ENCODE results near the gene LYSMD4.

GRCh38 chr15:99716540-99717095 is 16.6 kb downstream of the LYSMD4 start:
- TF ChIP-seq CTCF (IDR thresholded peaks at IDR 0.05; ENCODE audit: low read depth, low read length, missing input control) (no peak), RAD21 (IDR thresholded peaks at IDR 0.05) (no peak), GABPA (IDR thresholded peaks at IDR 0.05 in 1 of 2, conservative IDR thresholded peaks at IDR 0.05 in 1 of 2) (no peak), MAX (IDR thresholded peaks at IDR 0.05) (no peak), ZBTB33 (IDR thresholded peaks at IDR 0.05) (no peak)

All from liver (tissue), 3 donors.